Stimulated activated CD8-positive, alpha-beta memory T cell treated with anti-CD3 and anti-CD28 coated beads, Interleukin-7, amount 100 ng/mL, for 1 hour (primary cell): ENCODE data around the gene TRIM32.
A peak's percentile ranks its signal among the peaks of the same experiment; 100 is the strongest.

Experiments used
- DNase-seq, 2 donors: peaks; one replicate each; pipeline ENCODE4 v3.0.0-alpha.2; 2020; ENCODE audit warnings: low read depth in 2 of 2

TRIM32 gene

GRCh38 chr9:116687074-116687753 is at the start of gene TRIM32:
TRIM32 (plus strand) TSS chr9:116687305; CDS start chr9:116697743, 10,438 bp downstream.
- DNase-seq: peak; percentile 84 to 92

- no peak for DNase-seq
Measured at GRCh38 chr9:116639251-116639741, 47.8 kb upstream of the TRIM32 start.

GRCh38 chr9:116641292-116642059 is 45.6 kb upstream of the TRIM32 start:
- no peak for DNase-seq

- no peak for DNase-seq
Measured at GRCh38 chr9:116643691-116644090, 43.4 kb upstream of the TRIM32 start.

GRCh38 chr9:116644091-116644688 is 42.9 kb upstream of the TRIM32 start:
- no peak for DNase-seq

GRCh38 chr9:116646661-116647514 is 40.2 kb upstream of the TRIM32 start:
- no peak for DNase-seq

- no peak for DNase-seq
Measured at GRCh38 chr9:116647515-116647809, 39.6 kb upstream of the TRIM32 start.

GRCh38 chr9:116653348-116654058 is 33.6 kb upstream of the TRIM32 start:
- no peak for DNase-seq

- DNase-seq: no peak
Measured at GRCh38 chr9:116654059-116654355, 33.1 kb upstream of the TRIM32 start.

GRCh38 chr9:116656501-116656971 is 30.6 kb upstream of the TRIM32 start:
- DNase-seq: no peak

GRCh38 chr9:116656977-116657376 is 30.1 kb upstream of the TRIM32 start:
- no peak for DNase-seq

GRCh38 chr9:116658265-116658664 is 28.8 kb upstream of the TRIM32 start:
- no peak for DNase-seq

- no peak for DNase-seq
Measured at GRCh38 chr9:116661037-116661954, 25.8 kb upstream of the TRIM32 start.

- DNase-seq: no peak
Measured at GRCh38 chr9:116662646-116663310, 24.3 kb upstream of the TRIM32 start.

GRCh38 chr9:116663581-116663980 is 23.5 kb upstream of the TRIM32 start:
- no peak for DNase-seq

GRCh38 chr9:116668970-116669695 is 18.0 kb upstream of the TRIM32 start:
- no peak for DNase-seq

GRCh38 chr9:116671605-116672004 is 15.5 kb upstream of the TRIM32 start:
- DNase-seq: no peak

GRCh38 chr9:116673375-116673774 is 13.7 kb upstream of the TRIM32 start:
- DNase-seq: no peak
